ENCODE measurements around the gene KCTD13. TPM values are rescaled to one million over a fixed set of nuclear protein-coding genes. Genes with fewer than 3 reads are reported as not detected.
"Not testable (repeated sequence)": the region's sequence is repeated elsewhere in the genome, so short reads cannot be mapped to it uniquely, and the experiment has no call there.

The KCTD13 gene
- polyA plus RNA-seq, 1 donor from 2014 or later: 19.2 TPM

DNA sequence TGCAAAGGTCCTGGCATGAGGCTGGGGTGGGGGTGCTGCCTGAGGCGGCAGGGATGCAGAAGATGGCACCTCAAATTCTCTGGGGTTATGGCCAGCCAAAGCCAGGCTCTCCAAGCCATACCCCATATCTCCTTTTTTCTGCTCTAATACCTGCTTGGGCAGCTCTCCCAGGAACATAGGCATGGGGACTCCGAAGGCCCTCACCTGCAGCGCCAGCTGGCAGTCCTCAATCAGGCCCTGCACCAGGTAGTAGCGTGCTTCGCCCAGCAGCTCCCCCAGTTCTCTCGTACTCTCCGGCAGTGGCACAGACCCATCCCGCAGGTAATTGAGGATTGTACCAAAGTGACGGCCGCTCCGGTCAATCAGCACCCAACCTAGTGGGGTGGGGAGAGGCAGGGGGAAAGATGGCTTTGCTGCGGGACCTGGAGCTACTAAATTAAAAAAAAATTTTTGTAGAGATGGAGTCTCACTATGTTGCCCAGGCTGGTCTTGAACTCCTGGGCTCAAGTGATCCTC is 3.0 kb downstream of the KCTD13 start:
- no peaks in the 10 kb centered on the region for H3K9me3 Mint-ChIP-seq
- no peaks in the 10 kb centered on the region for H3K36me3 Mint-ChIP-seq
- no peaks in the 10 kb centered on the region for H3K27me3 Mint-ChIP-seq
- H3K27ac Mint-ChIP-seq: no peak overlapping the region
- peak overlapping the region in 1 of 4 donors; percentile 60 for H3K4me3 Mint-ChIP-seq
- peaks cover 27 to 31% (median 31%) of the 10 kb centered on the region in 3 donors for H3K4me1 Mint-ChIP-seq

GRCh38 chr16:29922326-29922725 is 3.7 kb downstream of the KCTD13 start:
- H3K36me3 Mint-ChIP-seq: no peaks in the 10 kb centered on the region
- no peaks in the 10 kb centered on the region for H3K9me3 Mint-ChIP-seq
- no peak overlapping the region for H3K27ac Mint-ChIP-seq
- peak overlapping the region in 1 of 4 donors; percentile 60 for H3K4me3 Mint-ChIP-seq
- H3K4me1 Mint-ChIP-seq: peaks cover 27 to 30% (median 27%) of the 10 kb centered on the region in 3 donors
- H3K27me3 Mint-ChIP-seq: no peaks in the 10 kb centered on the region

GRCh38 chr16:29921034-29921385 is 5.0 kb downstream of the KCTD13 start:
- H3K27me3 Mint-ChIP-seq: no peaks in the 10 kb centered on the region
- no peaks in the 10 kb centered on the region for H3K36me3 Mint-ChIP-seq
- H3K27ac Mint-ChIP-seq: no peak overlapping the region
- peaks cover 16 to 17% (median 17%) of the 10 kb centered on the region in 3 donors for H3K4me1 Mint-ChIP-seq
- peak overlapping the region in 1 of 4 donors; percentile 22 for H3K4me3 Mint-ChIP-seq
- no peaks in the 10 kb centered on the region for H3K9me3 Mint-ChIP-seq

DNA sequence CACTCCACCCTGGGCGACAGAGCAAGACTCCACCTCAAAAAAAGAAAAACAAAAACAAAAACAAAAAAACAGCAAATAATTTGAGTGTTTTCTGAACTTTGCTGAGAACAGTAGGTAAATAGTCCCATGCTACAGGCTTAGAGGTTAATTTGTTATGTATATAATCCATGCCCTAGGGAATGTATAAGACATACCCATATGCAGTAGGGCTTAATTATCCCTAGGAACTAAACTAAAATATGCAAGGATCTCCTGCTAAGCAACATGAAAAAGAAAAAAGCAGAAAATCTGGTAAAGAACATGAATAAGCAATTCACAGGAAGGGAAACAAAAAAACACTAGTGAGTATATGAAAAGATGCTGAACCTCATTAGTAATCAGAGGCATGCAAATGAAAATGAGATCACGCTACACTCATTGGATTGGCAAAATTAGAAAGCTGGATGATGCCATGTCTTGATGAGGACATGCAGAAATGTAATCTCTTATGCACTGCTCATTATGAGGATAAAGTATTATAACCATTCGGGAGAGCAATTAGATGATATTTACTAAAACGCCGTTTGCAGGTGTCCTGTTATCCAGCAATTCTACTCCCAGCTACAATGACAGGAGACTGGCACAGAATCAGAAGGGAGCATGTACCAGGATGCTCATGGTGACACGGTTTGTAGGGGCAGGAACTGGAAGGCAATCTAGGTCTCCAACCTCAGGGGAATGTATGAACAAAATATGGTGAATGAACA is 5.6 kb downstream of the KCTD13 start:
- Mint-ChIP-seq H3K27me3 (no peaks in the 10 kb centered on the region), H3K4me3 (peak overlapping the region in 1 of 4 donors; percentile 22), H3K4me1 (peaks cover 16 to 17% (median 17%) of the 10 kb centered on the region in 3 donors), H3K9me3 (no peaks in the 10 kb centered on the region), H3K27ac (peak overlapping the region in 1 of 3 donors; percentile 81), H3K36me3 (no peaks in the 10 kb centered on the region)

DNA sequence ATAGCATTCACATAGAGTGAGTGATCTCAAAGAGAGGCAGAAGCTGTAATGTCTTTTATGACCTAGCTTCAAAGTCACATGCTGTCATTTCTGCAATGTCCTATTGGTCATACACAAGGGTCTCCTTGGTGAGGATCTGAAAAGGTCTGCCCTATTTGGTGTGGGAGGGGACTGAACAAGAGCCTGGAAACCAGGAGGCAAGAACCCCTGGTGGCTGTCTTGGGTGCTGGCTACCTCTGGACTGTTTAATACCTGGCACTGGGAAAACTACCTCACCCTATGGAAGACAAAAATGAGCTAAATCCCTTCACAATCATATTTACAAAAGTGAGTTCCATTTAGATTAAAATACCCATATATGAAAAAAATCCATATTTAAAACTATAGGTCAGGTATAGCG is 9.0 kb downstream of the KCTD13 start:
- no peaks in the 10 kb centered on the region for H3K27me3 Mint-ChIP-seq
- peaks cover 0 to 7% (median 4%) of the 10 kb centered on the region in 3 donors for H3K4me1 Mint-ChIP-seq
- H3K27ac Mint-ChIP-seq: peak overlapping the region in 1 of 3 donors; percentile 27
- H3K4me3 Mint-ChIP-seq: no peak overlapping the region
- peaks cover 4% of the 10 kb centered on the region for H3K36me3 Mint-ChIP-seq
- no peaks in the 10 kb centered on the region for H3K9me3 Mint-ChIP-seq

DNA sequence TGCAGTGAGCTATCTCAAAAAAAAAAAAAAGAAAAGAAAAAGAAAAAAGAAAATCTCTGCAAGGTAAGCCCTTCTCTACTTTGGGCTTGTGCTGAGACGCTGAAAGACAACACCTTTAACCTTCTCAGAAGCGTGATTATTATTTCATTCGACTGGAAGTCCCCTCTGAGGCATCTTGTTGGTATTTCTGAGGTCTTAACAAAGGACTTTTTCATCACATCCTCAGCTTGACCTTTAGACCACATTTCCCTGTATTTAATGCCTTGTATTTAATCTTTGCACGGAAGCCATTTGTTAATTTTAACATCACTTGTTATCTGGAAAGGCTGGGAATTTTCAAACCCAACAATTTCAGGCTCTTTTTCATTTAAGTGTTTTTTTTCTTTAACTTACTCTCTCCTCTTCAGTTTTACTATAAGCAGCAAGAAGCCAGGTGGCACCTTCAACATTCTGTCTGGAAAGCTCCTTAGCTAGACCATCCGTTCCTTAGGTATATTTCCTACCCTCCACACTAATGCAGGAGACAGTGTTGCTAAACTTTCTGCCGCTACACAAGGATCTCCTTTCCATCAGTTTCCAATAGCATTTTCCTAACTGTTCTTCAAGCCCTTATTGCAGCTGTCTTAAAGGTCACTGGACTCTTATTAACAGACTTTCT is 10.3 kb downstream of the KCTD13 start:
- H3K9me3 Mint-ChIP-seq: no peaks in the 10 kb centered on the region
- H3K36me3 Mint-ChIP-seq: peaks cover 4% of the 10 kb centered on the region
- H3K4me1 Mint-ChIP-seq: peaks cover 0 to 7% (median 1%) of the 10 kb centered on the region in 3 donors
- no peak overlapping the region for H3K27ac Mint-ChIP-seq
- H3K27me3 Mint-ChIP-seq: no peaks in the 10 kb centered on the region
- no peak overlapping the region for H3K4me3 Mint-ChIP-seq

- Mint-ChIP-seq H3K36me3 (peaks cover 4% of the 10 kb centered on the region), H3K4me1 (peaks cover 2 to 6% (median 4%) of the 10 kb centered on the region in 3 donors), H3K27me3 (no peaks in the 10 kb centered on the region), H3K27ac (no peak overlapping the region), H3K4me3 (no peak overlapping the region), H3K9me3 (no peaks in the 10 kb centered on the region)
Observed at GRCh38 chr16:29913514-29913913, 12.5 kb downstream of the KCTD13 start.

DNA sequence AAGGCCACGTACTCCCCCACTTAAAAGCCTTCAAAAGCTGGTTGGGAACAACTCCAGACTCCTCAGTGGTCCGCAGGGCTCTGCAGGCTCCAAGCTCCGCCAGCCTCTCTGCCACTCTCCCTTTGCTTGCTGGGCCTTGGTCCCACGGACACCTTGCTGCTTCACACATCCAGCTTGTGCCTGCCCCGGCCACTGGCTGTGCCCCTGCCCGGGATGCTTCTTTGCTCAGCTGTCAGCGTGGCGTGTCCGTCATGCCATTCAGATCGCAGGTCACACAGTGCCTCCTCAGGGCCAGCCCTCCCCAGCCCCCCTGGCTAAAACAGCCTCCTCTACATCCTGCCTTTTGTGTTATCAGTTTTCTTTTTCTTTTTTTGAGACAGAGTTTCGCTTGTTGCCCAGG is 13.9 kb downstream of the KCTD13 start:
- Mint-ChIP-seq H3K27ac (no peak overlapping the region), H3K4me3 (no peak overlapping the region), H3K27me3 (no peaks in the 10 kb centered on the region), H3K9me3 (no peaks in the 10 kb centered on the region), H3K36me3 (peaks cover 4% of the 10 kb centered on the region), H3K4me1 (peaks cover 2 to 6% (median 4%) of the 10 kb centered on the region in 3 donors)

DNA sequence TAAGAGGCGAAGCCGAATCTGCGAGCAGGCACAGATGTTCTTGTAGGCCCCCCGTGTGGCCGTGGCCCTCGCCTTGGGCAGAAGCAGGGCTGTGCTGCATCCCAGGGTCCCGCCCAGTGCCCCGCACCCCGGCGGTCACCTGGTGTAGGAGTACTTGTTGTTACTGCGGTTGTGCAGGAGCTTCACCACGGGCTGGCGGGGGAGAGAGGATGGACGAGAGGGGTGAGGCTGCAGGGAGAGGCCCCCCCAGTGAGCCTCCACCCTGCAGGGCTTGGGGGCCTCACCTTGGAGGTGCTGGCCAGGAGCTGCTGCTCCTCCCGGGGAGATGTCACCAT is 14.4 kb downstream of the KCTD13 start:
- Mint-ChIP-seq H3K36me3 (peaks cover 4% of the 10 kb centered on the region), H3K27me3 (no peaks in the 10 kb centered on the region), H3K9me3 (no peaks in the 10 kb centered on the region), H3K4me3 (no peak overlapping the region), H3K4me1 (peaks cover 2 to 6% (median 4%) of the 10 kb centered on the region in 3 donors), H3K27ac (no peak overlapping the region)

DNA sequence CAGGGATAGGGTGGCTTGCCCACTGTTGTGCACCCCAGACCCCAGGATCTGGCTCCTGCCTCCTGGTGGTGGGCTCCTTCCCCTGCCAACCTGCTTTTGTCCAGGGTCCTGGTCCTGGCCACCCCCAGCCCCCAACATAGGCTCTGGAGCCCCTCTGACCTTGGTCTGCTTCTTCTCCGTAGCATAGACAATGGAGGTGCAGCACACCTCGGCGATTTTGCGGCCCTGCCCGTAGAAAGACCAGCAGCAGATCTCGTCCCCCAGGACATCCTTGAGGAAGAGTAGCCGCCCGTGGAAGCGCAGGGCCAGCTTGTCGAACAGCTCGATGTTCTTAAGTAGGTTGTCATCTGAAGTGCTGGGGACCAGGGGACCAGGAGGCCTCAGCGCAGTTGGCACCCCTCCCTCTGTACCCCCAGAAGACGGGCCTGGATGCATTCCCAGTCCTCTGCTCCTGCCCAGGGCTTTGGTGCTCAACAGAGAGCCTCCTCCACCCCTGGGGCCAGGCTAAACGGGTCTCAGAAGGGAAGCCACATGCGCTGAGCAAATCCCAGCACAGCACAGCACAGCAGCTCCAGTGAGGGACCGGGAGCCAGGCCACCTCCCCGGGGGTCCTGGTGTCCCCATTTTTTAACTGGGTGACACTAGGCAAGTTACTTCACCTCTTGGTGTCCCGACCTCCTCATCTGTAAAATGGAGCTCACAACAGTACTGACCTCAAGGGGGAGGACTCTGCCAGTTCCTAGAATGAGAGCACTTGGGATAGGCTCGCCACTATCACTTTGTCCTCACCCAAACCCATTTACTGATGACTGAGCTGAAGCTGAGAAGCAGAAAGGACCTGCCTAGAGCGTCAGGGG is 15.0 kb downstream of the KCTD13 start:
- H3K27me3 Mint-ChIP-seq: no peaks in the 10 kb centered on the region
- no peak overlapping the region for H3K27ac Mint-ChIP-seq
- peaks cover 2 to 6% (median 4%) of the 10 kb centered on the region in 3 donors for H3K4me1 Mint-ChIP-seq
- H3K9me3 Mint-ChIP-seq: no peaks in the 10 kb centered on the region
- H3K4me3 Mint-ChIP-seq: no peak overlapping the region
- H3K36me3 Mint-ChIP-seq: peaks cover 4% of the 10 kb centered on the region

GRCh38 chr16:29909851-29910250 is 16.2 kb downstream of the KCTD13 start:
- not testable (repeated sequence) for H3K36me3 Mint-ChIP-seq, H3K27me3 Mint-ChIP-seq, H3K9me3 Mint-ChIP-seq, H3K4me3 Mint-ChIP-seq, H3K4me1 Mint-ChIP-seq
- H3K27ac Mint-ChIP-seq: peak overlapping the region in 1 of 3 donors; percentile 4

- Mint-ChIP-seq H3K36me3 (peaks cover 1% of the 10 kb centered on the region), H3K27me3 (no peaks in the 10 kb centered on the region), H3K4me3 (no peak overlapping the region), H3K4me1 (peaks cover 2 to 6% (median 4%) of the 10 kb centered on the region in 3 donors), H3K27ac (peak overlapping the region in 2 of 3 donors; percentile 0 to 4), H3K9me3 (no peaks in the 10 kb centered on the region)
Observed at GRCh38 chr16:29909391-29909790, 16.6 kb downstream of the KCTD13 start.

DNA sequence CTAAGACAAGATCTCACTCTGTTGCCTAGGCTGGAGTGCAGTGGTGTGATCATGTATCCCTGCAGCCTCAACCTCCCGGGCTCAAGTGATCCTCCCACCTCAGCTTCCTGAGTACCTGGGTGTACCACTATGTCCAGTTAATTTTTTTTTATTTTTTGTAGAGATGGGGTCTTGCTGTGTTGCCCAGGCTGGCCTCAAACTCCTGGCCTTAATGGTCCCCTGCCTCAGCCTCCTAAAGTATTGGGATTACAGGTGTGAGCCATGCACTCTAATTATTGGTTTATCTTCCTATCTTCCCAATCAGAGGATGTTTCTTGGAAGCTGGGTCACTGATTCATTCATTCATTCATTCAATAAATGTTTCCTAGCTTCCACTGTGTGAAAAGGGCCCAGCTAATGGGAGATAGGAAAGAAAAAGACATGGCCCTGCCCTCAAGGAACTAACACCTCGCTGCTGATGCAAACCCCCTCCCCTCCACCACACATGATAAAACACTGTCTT is 17.3 kb downstream of the KCTD13 start:
- peaks cover 1% of the 10 kb centered on the region for H3K36me3 Mint-ChIP-seq
- no peaks in the 10 kb centered on the region for H3K9me3 Mint-ChIP-seq
- no peaks in the 10 kb centered on the region for H3K27me3 Mint-ChIP-seq
- H3K27ac Mint-ChIP-seq: no peak overlapping the region
- H3K4me1 Mint-ChIP-seq: peaks cover 2 to 6% (median 4%) of the 10 kb centered on the region in 3 donors
- H3K4me3 Mint-ChIP-seq: no peak overlapping the region

- no peak overlapping the region for H3K4me3 Mint-ChIP-seq
- no peaks in the 10 kb centered on the region for H3K9me3 Mint-ChIP-seq
- H3K4me1 Mint-ChIP-seq: peaks cover 2 to 6% (median 4%) of the 10 kb centered on the region in 3 donors
- no peaks in the 10 kb centered on the region for H3K27me3 Mint-ChIP-seq
- H3K27ac Mint-ChIP-seq: no peak overlapping the region
- peaks cover 1% of the 10 kb centered on the region for H3K36me3 Mint-ChIP-seq
Observed at GRCh38 chr16:29907973-29908372, 18.1 kb downstream of the KCTD13 start.
